Measurements from ENCODE around the gene NAA40.

Gene NAA40

GRCh38 chr11:63913866-63914830 is 24.7 kb upstream of the NAA40 start:
- no peak for DNase-seq

GRCh38 chr11:63914896-63915691 is 23.7 kb upstream of the NAA40 start:
- DNase-seq, result no peak

- DNase-seq, result peak; percentile 66
These were observed 22.6 kb upstream of the NAA40 start for GRCh38 chr11:63915961-63916836.

- DNase-seq, result peak; percentile 88
These were observed 21.7 kb upstream of the NAA40 start, which contains the start of gene RCOR2 for GRCh38 chr11:63916837-63917691. TSS of gene RCOR2 (minus strand) at chr11:63917164. CDS start at chr11:63916456, 708 bp downstream.

GRCh38 chr11:63917692-63918506 is 20.9 kb upstream of the NAA40 start:
- DNase-seq, result peak; percentile 74

- DNase-seq, result peak; percentile 28
These were observed 20.2 kb upstream of the NAA40 start for GRCh38 chr11:63918507-63919191.

GRCh38 chr11:63919267-63920125 is 19.3 kb upstream of the NAA40 start:
- peak; percentile 34 for DNase-seq

- no peak for DNase-seq
These were observed 18.5 kb upstream of the NAA40 start for GRCh38 chr11:63920126-63920938.

GRCh38 chr11:63920939-63921417 is 17.8 kb upstream of the NAA40 start:
- DNase-seq, result no peak

GRCh38 chr11:63922673-63923192 is 16.1 kb upstream of the NAA40 start:
- DNase-seq, result no peak

- DNase-seq, result no peak
These were observed 15.5 kb upstream of the NAA40 start for GRCh38 chr11:63923319-63923718.

- DNase-seq, result no peak
These were observed 9.2 kb upstream of the NAA40 start for GRCh38 chr11:63929616-63930015.

- DNase-seq, result no peak
These were observed 7.8 kb upstream of the NAA40 start for GRCh38 chr11:63931045-63931444.

GRCh38 chr11:63931876-63932275 is 6.9 kb upstream of the NAA40 start:
- DNase-seq, result no peak

- DNase-seq, result no peak
These were observed 5.3 kb upstream of the NAA40 start for GRCh38 chr11:63933459-63933858.

- DNase-seq, result peak; percentile 60
These were observed 906 bp upstream of the NAA40 start for GRCh38 chr11:63937713-63938478.

- no peak for DNase-seq
These were observed 642 bp downstream of the NAA40 start for GRCh38 chr11:63939397-63939891.
